ENCODE measurements around the gene OTP.

OTP gene

DNA sequence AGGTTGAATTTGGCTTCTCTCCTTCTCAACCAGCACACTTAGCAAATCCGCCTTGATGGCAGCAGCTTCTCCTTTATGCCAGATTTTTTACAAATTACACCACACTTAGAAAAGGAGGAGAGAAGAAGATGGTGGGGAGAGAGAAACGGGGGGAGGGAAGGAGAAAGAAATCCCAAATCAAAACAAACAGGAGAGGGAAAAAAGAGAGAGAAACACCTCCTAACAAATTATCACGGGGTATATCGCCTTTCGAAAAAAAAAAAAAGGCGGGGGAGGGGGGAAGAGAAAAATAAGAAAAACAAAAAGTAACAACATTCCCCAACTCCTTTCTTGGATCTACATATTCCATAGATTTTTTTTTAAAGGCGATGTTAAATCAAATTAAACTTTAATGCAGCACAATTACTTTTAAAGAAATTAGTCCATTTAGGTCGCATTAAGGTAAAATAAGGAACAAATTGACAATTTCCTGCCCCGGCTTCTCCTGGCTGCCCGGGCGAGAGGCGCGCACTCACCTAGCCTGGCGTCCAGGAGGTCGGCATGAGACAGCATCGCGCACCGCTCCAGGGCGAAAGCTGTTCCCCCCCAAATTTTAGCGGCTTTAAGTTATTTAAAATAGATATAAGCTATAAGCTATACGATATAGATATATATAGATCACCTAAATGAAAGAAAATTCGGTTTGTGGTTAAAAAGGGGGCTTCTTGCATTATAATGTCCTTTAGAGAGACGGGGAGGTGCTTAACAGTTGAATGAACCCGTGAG is at the start of gene OTP:
Gene OTP, minus strand, starts transcription at position 716 of the 765 bp plus-strand sequence. Its CDS starts 164 bp downstream, at position 552.
- DNase-seq, result no peak

DNA sequence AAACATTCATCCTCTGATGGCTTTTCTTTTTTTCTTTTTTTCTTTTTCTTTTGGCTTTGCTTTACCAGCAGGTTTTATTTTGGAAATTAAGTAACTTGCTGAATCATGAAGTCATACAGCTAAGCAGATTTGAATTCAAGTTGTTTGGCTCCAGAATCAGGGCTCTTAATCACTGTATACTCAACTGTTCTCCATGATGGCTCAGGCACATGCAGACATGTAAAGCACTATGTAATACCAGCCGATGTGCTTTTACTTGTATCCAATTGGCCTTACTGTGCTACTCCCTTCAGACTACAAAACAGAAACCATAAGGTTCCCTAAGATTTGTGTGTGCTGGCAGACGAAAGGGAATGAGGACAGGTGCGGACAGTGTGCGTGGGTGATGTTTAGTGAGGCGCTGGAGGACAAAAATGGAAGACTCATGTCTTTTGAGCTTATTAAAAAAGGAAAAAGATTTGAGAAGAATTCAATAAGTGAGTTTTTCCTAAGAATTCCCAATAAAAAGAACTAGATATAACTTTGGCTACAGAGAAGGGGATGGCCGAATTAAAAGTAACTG is 44.7 kb upstream of the OTP start:
- no peak for DNase-seq

DNA sequence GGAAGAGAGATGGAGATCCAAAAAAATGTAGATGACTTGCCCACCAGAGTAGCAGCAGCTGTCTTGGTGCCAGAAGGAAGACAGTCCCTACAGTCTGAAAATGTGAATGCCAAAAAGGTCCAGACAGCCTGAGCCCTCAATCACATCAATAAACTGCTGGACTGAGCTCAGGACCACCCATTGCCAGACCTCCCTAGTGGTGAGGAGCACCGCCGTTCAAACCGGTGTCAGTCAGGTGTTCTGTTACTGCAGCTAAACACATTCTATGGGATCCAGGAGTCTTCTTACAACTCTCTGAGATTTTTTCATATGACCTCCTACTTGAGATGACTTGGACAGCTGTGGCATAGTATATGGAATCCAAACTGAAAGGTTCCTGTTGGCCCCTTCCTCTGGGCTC is 32.0 kb upstream of the OTP start:
- no peak for DNase-seq

DNA sequence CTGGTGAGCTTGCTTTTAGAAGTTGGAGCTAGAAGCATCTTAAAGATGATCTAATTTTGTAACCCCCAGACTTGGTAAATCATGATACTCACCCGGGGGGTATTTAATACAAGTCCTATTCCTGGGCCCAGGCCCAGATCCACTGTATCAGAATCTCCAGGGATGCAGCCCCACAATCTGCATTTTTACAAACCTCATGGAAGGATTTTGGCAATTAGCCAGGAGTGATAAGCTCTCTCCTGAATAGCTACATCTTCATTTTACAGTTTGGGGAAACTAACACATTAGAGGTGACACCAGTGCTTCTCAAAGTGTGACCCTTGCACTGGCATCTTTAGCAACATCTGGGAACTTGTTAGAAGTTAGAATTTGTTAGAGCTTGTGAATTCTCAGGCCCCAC is 31.2 kb upstream of the OTP start:
- no peak for DNase-seq

DNA sequence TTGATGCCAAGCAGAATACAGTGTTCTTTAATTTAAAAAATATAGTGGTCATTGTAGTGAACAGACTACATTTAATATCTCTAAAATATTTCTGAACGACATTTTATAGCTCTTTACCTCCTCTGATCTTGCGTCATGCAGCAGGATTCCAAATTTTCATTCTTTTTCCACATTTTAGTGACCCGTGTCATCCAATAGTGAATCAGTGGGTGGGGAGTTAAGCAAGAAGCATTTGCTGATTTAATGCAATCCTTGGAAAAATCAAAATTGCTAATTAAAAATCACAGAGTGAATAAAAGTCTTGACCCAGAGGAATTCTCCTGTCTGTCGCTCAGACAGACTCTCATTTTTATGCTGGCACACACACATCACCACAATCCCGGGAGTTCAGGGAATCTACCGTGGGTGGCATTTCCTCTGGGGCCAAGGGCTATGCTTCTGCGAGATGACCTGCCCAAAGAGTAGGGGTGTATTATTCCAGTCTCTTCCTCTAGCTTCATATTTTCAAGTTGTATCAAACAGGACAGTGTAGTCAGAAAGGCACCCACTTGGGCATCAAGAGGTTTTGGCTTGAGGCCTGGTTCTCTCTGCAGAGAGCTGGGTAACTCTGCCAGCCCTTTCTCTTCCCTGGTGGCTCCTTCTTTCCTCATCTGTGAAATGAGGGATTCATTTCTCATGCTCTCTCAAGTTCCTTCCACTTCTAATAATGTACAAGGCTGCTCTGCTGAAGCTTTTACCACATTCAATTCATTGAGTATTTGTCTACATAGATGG is 24.8 kb upstream of the OTP start:
- DNase-seq, result peak; percentile 11

DNA sequence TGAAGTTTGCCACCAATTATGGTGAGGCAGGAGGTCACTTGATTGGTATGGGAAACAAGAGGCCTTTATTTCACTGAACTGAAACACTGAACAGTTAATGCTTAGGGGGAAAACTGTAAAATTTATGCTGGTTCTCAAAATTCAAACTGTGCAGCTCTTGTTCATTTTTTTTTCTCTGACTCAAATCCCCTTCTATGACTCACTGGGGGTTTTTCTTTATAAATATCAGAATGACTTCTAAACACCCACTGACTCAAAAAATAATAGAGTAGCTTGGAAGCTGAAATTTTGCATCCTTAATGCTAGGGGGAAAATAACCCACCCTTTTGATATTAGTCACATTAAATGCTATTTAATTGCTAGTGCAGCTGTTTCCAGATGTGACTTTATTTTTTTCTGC is 24.1 kb upstream of the OTP start:
- no peak for DNase-seq

DNA sequence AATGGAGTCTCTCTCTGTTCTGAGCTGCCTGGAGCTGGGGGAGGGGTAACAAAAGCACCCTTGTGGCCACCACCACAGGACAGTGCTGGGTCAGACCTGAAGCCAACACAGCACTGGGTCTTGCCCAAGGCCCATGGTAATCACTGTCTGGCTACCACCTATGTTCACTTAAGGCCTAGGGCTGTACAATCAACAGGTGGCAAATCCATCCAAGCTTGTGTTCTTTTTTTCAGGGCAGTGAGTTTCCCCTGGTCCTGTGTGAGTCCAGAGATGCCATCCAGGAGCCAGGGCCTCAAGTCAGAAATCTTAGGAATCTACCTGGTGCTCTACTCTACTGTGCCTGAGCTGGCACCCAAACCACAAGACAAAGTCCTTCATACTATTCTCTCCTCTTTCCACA is 20.1 kb upstream of the OTP start:
- no peak for DNase-seq

DNA sequence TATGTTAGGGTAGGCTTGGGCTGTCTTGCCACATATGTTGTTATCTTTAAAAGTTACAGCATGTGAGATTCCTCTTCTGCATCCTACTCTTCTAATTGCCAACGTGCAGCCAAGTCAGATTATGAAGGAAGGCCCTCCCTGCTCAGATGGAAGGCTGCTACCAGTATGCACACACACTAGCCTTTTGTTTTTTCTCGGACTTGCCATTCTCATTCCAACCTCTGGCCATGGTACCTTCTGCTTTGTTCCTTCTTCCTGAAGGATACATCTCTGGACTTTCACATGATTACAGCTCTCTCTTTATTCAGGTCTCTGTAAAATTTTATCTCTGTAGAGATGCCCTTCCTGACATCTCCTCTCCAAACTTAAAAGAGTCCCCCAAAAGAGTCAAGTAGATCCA is 12.8 kb upstream of the OTP start:
- DNase-seq, result no peak

DNA sequence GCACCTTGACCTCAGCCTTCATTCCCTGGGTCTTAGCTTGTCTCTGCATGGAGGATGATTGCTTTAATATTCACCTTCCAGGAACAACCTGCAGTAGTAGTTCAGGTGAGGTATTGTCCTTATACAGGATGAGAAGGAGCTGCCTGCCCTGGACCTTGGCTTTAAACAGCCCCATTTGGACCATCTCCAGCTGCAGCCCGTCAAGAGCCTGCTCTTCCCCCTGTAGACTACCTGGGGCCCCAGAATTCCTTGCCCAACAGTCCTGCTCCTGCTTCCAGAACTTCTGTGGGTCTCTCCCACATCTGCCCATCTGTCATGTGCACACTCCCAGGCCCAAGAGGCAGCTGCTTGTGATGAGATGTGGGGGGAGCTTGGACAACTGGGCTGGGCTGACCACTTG is 12.2 kb upstream of the OTP start:
- DNase-seq, result no peak

DNA sequence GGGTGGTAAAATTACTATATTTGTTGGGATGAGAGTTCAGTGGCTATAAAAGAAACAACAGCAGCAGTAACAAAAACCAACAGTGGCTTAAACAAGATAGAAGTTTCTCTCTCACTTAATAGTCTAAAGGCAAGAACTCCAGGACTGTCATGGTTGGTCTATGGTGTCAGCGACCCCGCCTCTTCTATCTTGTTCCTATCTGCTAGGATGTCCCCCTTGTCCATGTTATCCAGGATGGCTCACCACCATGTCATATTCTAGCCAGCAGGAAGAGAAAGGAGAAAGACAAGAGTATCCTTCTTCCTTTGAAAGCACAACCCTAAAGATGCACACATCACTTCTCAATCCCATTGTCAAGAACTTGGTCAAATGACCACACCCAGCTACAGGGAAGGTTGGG is 11.3 kb upstream of the OTP start:
- DNase-seq, result no peak

DNA sequence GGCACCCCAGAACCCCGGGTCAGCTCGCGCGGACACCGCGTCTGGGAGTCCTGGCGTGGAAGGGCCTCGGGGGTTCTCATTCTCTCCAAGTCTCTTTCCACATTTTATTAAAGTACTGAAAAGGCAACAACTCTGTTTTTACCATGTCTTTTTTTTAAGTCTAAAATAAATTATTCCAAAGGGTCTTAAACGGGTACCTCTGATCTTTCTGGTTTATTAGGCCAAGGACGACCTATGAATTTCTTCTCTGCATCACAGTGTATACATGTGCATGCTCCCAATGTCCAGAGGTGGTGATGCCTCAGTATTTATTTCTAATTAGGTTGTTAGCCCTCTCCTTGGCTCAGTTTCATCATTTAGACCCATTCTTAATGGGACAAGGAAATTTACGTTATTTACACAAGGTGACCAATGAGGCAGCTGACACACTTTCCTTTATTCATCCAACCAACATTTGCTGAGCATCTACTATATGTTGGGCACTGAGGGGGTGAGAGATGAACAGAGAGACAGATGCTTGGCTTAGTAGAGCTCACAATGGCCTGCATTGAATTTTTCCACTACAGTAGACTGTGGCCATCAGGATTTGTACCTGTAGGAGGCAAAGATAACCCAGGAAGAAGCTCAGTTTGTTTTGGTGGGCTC is 7.6 kb upstream of the OTP start:
- no peak for DNase-seq

DNA sequence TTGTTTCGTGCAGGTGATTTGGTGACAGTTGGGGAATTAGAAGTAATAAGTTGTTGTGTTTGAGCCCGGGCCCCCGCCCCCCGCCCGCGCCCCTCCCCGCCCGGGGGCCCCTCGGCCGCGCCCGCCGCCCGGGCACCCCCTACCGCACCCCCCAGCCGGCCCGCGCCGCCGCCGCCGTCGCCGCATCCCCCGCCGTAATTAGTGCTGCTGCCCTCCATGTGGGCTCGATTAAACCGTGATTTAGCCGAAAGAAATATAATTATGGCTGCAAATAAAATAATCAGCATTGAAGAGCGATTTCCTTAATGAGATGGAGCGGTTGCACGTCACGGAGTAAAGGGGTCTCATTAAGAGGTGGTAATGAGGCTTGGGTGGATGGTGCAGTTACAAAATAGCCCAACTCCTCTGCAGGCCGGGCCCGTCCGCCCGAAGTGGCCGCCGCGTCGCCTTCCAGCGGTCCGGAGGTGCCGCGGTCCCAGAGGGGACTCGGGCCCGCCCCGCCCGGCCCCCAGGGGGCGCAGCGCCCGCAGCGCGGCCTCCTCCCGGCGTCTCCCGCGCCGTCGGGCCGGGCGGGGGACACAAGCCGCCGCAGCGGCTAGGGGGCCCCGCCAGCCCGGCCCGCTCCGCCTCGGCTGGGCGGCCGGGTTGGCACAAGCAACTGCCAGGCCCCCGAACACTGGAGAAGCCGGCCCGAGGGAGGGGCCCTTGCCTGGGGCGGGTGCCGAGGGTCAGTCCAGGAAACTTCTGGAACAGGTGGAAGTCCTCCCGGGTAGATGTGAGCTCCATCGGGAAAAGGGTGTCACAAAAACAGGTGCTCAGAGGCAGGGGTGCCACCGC is 6.9 kb upstream of the OTP start:
- no peak for DNase-seq

DNA sequence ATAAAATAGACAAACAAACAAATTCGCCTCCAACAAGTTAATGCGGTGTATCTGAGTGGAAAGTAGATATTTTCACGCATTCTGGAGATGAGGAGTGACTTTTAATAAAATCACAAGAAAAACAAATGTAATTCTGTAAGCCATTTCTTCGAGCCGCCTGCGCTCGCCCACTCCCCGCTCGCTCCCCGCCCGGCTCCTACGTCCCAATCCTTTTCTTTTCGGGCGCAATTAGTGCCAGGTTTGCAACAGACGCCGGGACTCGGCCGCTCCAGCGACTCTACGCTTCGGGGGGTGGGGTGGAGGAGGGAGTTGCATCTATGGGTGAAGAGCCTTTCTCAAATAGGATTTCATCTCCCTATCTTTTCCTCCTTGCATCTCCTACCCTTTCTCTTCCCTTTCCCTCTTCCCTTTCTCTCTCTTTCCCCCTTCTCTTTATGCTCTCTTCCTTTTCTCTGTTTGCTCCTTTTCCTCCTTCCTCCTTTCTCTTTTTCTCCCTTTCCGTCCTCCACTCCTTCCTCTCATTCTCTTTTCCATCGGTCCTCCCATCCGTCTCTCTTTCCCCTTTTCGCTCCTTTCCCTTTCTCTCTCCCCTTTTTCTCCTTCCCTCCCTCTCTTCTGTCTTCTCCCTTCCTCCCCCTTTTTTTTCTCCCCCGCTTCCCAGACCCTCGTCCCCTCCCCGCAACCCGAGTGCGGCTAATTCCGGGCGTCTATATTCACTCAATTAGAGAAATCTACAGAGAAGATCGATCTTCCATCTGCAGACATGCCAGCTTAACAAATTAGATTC is 6.1 kb upstream of the OTP start:
- DNase-seq, result peak; percentile 29

DNA sequence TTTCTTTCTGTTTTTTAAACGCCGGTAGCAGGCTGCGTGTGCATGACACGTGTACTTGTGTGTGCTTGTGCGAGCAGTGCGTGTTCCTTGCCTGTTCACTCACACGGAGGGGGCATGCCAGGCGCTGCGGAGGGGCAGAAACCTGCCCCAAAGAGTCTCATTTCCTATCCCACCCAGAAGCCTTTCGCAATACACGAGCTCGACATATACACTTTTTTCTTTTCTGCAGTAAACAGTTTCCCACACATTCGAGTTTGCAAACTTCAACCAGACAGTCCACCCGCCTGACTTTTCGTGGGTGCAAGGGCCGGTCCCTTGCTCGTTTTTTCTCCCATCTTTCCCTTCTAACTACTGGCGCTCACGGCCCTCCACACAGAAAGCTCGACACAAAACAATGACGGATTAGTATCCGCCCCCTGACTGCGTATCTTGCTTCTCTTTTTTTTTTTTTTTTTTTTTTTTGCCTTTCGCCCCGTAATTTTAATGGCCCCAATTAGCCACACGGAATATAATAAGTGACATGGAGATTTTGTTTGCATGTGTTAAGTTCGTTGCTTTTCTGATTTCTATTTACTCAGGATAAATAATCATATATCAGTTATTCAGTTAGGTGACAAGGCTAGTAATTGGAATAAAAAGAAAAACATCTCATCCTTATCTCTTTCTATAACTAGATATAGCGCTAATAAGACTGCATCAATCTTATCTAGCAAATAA is 5.3 kb upstream of the OTP start:
- DNase-seq, result peak; percentile 5

DNA sequence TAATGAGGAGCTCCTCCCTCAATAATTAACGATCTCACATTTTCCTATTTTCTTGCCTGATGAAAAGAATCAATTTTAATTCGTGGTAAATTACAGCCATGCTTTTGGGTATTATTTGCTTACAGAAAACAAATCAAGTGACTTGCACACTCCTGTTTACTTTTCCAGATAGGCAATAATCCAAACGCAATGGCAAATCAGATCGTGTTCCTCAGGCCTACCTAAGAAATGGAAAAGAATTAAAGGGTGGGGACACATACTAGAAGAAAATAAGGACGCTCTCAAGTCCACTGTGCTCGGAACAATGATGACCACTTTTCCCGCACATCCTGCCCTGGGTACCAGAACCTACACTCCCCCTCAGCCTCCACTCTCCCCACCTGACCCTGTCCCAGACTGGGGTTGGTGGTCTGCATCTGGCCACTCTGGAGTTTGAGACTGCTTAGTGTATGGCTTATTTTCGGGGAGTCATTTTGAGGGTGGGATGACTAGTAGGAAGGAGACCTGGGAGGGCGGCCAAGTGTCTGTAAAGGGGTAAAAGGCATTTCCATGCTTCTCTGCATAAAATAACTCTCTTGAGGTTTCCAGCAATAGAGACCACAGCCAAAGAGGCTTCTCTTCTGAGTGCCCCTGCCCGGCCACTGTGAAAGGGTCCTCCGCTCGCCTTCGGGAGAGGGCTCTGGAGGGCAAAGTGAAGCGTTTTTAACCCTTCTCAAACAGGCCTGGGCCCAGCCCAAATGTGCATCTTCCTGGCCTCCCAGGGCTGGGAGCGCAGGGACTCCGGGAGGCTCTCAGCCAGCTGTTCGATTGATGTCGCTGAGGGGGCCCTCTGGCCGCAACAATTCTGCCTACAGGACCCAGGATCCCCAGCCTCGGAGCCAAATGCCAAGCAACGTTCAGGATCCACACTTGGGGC is 4.5 kb upstream of the OTP start:
- peak; percentile 4 for DNase-seq

DNA sequence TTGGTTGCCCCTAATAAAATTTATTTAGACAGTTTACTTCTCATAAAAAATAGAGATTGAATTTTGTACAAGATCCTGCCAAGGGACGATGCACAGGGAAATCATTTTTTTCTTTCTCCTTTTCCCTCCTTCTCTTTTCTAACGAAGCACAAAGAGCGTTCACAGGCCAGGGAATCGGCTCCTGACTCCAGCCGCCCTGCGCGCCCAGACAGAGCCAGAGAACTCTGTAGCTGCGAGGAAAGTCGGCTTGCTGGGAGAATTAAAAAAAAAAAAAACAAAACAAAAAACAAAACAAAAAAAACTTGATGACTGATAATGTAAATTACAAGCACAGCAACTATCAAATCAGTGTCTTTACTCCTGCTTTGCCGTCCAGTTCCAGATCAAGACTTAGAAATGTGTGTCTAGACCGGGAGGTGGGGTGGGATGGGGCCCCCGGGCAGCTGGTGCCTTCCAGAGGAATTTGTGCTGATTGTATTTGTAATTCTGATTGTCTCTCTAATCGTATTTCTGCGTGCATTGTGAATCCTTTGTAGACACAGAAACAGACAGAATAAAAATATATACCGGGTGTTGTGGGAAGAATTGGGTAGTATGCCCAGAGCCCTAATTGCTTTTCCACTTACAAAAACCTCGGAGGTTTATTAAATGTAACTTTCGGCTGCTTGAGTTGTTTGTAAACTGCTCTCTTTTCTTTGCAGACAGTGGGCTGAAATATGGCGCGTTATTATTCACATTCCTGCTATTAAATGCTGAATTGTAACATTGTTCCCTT is 3.6 kb upstream of the OTP start:
- DNase-seq, result no peak

DNA sequence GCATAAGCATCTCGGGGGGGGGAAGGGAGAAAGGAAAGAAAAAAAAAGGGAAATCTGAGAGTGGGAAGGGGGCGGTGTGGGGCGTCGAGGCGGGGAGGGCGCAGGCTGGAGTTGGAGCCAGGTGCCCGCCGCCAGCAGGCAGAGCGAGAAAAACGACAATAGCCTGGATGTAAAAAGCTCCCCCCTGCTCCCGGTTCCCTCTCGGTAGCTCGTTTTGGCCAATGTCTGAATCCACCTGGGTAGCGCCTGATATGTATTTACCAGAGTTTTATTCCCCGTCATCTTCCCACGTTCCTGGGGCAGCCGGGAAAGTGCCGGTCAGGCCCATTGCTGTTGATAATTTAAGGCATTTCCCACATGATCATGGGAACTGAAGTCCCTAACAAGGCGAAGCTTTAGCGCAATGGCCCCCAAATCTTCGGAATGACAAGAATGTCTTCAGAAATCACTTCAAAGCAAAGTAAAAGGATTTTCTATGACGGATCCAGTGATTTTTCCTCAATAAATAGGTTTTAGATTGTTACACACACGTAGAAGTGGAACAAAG is 3.0 kb upstream of the OTP start:
- DNase-seq, result no peak

DNA sequence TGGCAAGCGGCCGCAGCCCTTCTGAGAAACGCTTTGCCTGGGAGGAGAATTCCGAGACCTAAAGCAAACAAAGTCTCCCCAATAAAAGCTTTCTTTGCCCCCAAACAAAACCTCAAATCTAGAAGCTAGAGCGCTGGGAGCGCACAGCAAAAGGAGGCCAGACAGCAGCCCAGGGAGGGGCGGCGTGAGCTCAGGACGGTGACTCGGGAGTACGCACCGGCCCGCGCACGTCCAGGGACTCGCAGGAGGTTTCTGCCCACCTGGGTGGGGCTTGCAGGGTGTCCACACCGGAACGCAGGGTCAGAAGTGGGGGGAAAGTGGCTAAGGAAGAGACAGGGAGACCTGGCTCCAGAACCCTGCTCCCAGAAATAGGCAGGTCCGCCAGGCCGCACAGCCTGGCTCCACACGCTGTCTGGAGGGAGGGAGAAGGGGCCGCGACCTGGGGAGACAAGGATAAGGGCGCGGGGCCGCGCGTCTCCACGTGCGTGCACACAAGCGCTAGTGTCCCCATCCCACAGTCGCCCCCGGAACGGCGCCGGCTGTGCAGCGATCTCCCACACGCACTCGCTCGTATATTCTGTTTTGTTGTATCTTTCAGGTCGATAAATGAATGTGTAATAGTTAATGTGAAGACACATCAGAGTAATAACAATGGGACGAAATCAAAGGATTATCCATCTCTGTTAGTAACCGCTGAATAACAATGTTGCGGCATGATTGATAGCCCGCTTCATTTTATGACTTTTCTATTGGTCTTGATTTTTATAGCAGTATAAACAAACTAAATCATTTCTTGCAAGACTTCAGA is 2.3 kb upstream of the OTP start:
- no peak for DNase-seq

Measured in NCI-H1105 treated with DMSO at 0.1 percent for 48 hours (cell line).